Stomach (tissue), 4 donors: Measurements from ENCODE around the gene SMC1B.

ENCODE experiments used
- EP300 ChIP-seq: sonication (generic); formaldehyde crosslinking; IDR thresholded peaks from one replicate; pipeline ENCODE4 v1.6.1; 2017; ENCODE audit warnings: antibody characterized with exemption
- POLR2A ChIP-seq, 4 donors: fragments of 450-650 bp; IDR thresholded peaks; one replicate each; pipeline ENCODE4 v1.6.1; 2016; ENCODE audit warnings: antibody characterized with exemption in 4 of 4, control low read depth in 2 of 4, mild to moderate bottlenecking in 1 of 4, moderate library complexity in 1 of 4
- POLR2AphosphoS5 ChIP-seq, 3 donors: sonication (generic); formaldehyde crosslinking; IDR thresholded peaks; one replicate each; pipeline ENCODE4 v1.6.1; 2016; ENCODE audit warnings: antibody characterized with exemption in 3 of 3
- TF ChIP-seq, protein P1 (sequence below), 7 experiments: fragments of 450-650 bp in 4 of 7; fragments of 200-600 bp in 3 of 7; sonication (generic) in 3 of 7; IDR thresholded peaks; one replicate each; pipeline ENCODE4 v1.5.1; 2016 to 2019; ENCODE audit warnings: antibody characterized with exemption in 7 of 7, control low read depth in 2 of 7, mild to moderate bottlenecking in 1 of 7

GRCh38 chr22:45318558-45319323 is 94.7 kb downstream of the SMC1B start:
- TF ChIP-seq, protein P1, sequence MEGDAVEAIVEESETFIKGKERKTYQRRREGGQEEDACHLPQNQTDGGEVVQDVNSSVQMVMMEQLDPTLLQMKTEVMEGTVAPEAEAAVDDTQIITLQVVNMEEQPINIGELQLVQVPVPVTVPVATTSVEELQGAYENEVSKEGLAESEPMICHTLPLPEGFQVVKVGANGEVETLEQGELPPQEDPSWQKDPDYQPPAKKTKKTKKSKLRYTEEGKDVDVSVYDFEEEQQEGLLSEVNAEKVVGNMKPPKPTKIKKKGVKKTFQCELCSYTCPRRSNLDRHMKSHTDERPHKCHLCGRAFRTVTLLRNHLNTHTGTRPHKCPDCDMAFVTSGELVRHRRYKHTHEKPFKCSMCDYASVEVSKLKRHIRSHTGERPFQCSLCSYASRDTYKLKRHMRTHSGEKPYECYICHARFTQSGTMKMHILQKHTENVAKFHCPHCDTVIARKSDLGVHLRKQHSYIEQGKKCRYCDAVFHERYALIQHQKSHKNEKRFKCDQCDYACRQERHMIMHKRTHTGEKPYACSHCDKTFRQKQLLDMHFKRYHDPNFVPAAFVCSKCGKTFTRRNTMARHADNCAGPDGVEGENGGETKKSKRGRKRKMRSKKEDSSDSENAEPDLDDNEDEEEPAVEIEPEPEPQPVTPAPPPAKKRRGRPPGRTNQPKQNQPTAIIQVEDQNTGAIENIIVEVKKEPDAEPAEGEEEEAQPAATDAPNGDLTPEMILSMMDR (IDR thresholded peaks at IDR 0.05) = no peak
- TF ChIP-seq POLR2AphosphoS5 (IDR thresholded peaks at IDR 0.05) = no peak
- TF ChIP-seq POLR2A (IDR thresholded peaks at IDR 0.05) = no peak
- no peak for TF ChIP-seq EP300
